ENCODE results near the gene SMIM33. TPM values are rescaled to one million over a fixed set of nuclear protein-coding genes. Genes with fewer than 3 reads are reported as not detected.

Gene SMIM33
- total and polyA plus RNA-seq, 10 of the 15 experiments (the other 5 are each of a cell fraction or from before 2014, with no cell fraction given), result 0.03 to 0.25 (median 0.07) TPM; not detected in 4

DNA sequence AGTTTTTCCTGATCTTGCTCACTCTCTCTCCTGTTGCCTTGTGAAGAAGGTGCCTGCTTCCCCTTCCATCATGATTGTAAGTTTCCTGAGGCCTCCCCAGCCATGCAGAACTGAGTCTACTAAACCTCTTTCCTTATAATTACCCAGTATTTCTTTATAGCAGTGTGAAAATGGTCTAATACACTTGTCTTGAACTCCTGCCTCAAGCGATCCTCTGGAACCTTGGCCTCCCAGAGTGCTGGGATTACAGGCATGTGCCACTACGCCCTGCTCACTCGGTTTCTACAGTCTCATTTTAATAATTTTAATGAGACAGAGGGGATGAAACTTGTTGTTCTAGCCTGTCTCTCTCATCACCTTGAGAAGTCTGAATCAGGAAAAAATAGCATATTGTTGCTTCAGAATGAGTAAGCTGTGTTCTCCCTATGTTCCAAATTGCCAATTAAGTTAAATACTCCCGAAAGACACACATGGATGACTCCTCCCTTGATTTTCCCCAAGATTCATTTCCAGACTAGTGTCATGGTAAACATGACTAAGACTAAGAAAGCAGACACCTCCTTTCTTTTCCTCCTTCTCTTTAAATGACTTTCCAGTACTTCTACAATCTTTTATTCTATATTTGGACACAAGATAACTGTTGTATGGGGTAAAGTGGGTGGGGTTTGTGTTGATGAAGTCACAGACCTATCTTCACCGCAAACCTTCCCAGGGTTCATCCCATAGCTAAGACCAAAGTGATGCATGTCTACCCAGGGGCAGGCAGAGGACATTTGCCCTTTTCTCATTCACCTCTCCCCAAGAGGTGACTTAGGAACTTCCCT, 23.6 kb upstream of the SMIM33 start (continued):
- TF ChIP-seq ZNF687 (IDR thresholded peaks at IDR 0.05) (0 out of 2 replicates have a peak, but pooled peaks have one; percentile 16), KLF5 (IDR thresholded peaks at IDR 0.05; ENCODE audit: partially characterized antibody) (peak; percentile 89), MYB (IDR thresholded peaks at IDR 0.05; ENCODE audit: borderline replicate concordance, low read depth, low read length) (no peak), SIN3A (IDR thresholded peaks at IDR 0.05; ENCODE audit: low read depth, low read length) (no peak), JUND (IDR thresholded peaks at IDR 0.05; ENCODE audit: low read depth, low read length) (peak; percentile 69), FOXK2 (IDR thresholded peaks at IDR 0.05) (no peak), PAX8 (IDR thresholded peaks at IDR 0.05) (no peak), NFYB (IDR thresholded peaks at IDR 0.05; ENCODE audit: insufficient read depth, low read depth, low read length) (no peak), NFXL1 (IDR thresholded peaks at IDR 0.05; ENCODE audit: borderline replicate concordance) (no peak), CHD2 (IDR thresholded peaks at IDR 0.05; ENCODE audit: borderline replicate concordance, low read depth, low read length) (0 out of 2 replicates have a peak, but pooled peaks have one; percentile 32), RBBP5 (conservative IDR thresholded peaks at IDR 0.05) (no peak), NR2C2 (IDR thresholded peaks at IDR 0.05; ENCODE audit: borderline replicate concordance, control insufficient read depth, insufficient read length, low read depth) (no peak), RELA (IDR thresholded peaks at IDR 0.05; ENCODE audit: borderline replicate concordance, partially characterized antibody) (peak; percentile 94), EZH2 (IDR thresholded peaks at IDR 0.05; ENCODE audit: borderline replicate concordance, control insufficient read depth, low read depth, low read length) (no peak), EP300 (IDR thresholded peaks at IDR 0.05; ENCODE audit: borderline replicate concordance in 1 of 2, control insufficient read depth in 1 of 2, low read depth in 2 of 2, low read length in 2 of 2) (peak; percentile 94 to 97), POLR2AphosphoS2 (IDR thresholded peaks at IDR 0.05; ENCODE audit: low read depth, low read length) (no peak), SIX5 (IDR thresholded peaks at IDR 0.05; ENCODE audit: low read depth, low read length, severe bottlenecking) (no peak)
- TF ChIP-seq, protein P1, sequence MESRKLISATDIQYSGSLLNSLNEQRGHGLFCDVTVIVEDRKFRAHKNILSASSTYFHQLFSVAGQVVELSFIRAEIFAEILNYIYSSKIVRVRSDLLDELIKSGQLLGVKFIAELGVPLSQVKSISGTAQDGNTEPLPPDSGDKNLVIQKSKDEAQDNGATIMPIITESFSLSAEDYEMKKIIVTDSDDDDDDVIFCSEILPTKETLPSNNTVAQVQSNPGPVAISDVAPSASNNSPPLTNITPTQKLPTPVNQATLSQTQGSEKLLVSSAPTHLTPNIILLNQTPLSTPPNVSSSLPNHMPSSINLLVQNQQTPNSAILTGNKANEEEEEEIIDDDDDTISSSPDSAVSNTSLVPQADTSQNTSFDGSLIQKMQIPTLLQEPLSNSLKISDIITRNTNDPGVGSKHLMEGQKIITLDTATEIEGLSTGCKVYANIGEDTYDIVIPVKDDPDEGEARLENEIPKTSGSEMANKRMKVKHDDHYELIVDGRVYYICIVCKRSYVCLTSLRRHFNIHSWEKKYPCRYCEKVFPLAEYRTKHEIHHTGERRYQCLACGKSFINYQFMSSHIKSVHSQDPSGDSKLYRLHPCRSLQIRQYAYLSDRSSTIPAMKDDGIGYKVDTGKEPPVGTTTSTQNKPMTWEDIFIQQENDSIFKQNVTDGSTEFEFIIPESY (IDR thresholded peaks at IDR 0.05), result no peak
- TF ChIP-seq, protein P2, sequence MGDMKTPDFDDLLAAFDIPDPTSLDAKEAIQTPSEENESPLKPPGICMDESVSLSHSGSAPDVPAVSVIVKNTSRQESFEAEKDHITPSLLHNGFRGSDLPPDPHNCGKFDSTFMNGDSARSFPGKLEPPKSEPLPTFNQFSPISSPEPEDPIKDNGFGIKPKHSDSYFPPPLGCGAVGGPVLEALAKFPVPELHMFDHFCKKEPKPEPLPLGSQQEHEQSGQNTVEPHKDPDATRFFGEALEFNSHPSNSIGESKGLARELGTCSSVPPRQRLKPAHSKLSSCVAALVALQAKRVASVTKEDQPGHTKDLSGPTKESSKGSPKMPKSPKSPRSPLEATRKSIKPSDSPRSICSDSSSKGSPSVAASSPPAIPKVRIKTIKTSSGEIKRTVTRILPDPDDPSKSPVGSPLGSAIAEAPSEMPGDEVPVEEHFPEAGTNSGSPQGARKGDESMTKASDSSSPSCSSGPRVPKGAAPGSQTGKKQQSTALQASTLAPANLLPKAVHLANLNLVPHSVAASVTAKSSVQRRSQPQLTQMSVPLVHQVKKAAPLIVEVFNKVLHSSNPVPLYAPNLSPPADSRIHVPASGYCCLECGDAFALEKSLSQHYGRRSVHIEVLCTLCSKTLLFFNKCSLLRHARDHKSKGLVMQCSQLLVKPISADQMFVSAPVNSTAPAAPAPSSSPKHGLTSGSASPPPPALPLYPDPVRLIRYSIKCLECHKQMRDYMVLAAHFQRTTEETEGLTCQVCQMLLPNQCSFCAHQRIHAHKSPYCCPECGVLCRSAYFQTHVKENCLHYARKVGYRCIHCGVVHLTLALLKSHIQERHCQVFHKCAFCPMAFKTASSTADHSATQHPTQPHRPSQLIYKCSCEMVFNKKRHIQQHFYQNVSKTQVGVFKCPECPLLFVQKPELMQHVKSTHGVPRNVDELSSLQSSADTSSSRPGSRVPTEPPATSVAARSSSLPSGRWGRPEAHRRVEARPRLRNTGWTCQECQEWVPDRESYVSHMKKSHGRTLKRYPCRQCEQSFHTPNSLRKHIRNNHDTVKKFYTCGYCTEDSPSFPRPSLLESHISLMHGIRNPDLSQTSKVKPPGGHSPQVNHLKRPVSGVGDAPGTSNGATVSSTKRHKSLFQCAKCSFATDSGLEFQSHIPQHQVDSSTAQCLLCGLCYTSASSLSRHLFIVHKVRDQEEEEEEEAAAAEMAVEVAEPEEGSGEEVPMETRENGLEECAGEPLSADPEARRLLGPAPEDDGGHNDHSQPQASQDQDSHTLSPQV (IDR thresholded peaks at IDR 0.05), result no peak

All from GM12878 (cell line).